GM10847 (cell line): ENCODE results near the gene TRPM4.

Experiments
- POLR2A ChIP-seq: IDR thresholded peaks from 2 replicates; pipeline ENCODE4 v1.6.1; 2011; ENCODE audit not compliant: insufficient read length; ENCODE audit errors: extremely low read depth

TRPM4 gene

DNA sequence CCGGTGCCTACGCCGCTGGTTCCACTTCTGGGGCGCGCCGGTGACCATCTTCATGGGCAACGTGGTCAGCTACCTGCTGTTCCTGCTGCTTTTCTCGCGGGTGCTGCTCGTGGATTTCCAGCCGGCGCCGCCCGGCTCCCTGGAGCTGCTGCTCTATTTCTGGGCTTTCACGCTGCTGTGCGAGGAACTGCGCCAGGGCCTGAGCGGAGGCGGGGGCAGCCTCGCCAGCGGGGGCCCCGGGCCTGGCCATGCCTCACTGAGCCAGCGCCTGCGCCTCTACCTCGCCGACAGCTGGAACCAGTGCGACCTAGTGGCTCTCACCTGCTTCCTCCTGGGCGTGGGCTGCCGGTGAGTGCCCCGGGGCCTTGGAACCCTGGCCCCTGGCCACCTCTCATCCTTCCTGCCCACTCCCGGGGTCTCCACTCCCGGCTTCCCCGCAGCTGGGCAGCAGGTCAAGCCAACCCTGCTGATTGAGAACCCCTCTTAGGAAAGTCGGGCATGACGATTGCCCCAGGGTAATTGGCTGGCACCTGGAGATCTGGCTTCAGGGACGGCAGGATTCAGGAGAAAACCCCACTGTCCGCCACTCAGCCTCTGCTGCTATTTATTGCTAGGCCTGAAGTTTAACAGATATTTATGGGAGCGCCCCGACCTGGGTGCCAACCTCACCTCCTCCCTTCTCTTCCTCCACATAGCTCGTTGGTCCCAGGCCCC, 39.1 kb downstream of the TRPM4 start:
- no peak for TF ChIP-seq POLR2A

GRCh38 chr19:49200238-49200862, 42.8 kb downstream of the TRPM4 start:
- TF ChIP-seq POLR2A = no peak

GRCh38 chr19:49201042-49201441, 43.5 kb downstream of the TRPM4 start:
- TF ChIP-seq POLR2A = no peak

GRCh38 chr19:49205114-49205513, 47.5 kb downstream of the TRPM4 start:
- no peak for TF ChIP-seq POLR2A

DNA sequence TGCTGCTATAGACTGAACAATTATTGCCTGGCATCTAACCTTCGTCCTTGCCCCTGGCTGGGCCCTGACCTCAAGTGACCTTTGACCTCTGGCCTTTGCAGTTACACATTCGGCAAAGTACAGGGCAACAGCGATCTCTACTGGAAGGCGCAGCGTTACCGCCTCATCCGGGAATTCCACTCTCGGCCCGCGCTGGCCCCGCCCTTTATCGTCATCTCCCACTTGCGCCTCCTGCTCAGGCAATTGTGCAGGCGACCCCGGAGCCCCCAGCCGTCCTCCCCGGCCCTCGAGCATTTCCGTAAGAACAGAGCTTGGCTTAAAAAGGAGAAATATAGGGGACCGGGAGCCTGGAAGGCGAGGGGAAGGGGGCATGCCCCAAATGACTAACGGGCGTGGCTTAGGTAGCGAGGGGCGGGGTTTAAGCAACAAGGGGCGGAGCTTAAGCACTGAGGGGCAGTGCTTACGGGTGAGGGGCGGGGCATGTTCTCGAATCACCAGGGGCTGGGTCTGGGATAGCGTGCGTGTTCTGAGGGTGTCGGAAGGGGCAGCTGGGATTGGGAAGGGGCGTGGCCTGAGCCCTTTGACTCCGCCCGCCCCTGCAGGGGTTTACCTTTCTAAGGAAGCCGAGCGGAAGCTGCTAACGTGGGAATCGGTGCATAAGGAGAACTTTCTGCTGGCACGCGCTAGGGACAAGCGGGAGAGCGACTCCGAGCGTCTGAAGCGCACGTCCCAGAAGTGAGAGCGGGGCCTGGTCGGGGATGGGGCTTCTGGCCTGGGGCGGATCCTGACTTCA, 52.7 kb downstream of the TRPM4 start:
- TF ChIP-seq POLR2A = no peak

GRCh38 chr19:49210901-49211451, 53.4 kb downstream of the TRPM4 start:
- TF ChIP-seq POLR2A = no peak

GRCh38 chr19:49212016-49212701, 54.6 kb downstream of the TRPM4 start:
- no peak for TF ChIP-seq POLR2A

- no peak for TF ChIP-seq POLR2A
These were observed 56.2 kb downstream of the TRPM4 start for GRCh38 chr19:49213791-49214190.

DNA sequence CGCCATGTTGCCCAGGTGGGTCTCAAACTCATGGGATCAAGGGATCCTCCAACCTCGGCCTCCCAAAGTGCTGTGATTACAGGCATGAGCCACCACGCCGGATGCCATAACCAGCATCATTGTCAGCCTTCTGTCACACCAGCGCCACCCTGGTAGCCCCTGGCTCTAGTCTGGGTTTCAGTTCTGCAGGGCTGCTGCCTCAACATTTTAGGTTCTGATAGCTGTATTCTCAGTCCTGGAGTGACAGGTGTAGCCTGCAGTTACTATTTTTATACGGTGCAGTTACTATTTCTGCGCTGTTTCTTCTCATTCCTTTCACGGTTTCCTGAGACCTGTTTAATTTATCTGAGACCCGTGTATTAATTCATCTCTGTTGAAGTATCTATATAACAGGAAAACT, 57.1 kb downstream of the TRPM4 start:
- TF ChIP-seq POLR2A = no peak

DNA sequence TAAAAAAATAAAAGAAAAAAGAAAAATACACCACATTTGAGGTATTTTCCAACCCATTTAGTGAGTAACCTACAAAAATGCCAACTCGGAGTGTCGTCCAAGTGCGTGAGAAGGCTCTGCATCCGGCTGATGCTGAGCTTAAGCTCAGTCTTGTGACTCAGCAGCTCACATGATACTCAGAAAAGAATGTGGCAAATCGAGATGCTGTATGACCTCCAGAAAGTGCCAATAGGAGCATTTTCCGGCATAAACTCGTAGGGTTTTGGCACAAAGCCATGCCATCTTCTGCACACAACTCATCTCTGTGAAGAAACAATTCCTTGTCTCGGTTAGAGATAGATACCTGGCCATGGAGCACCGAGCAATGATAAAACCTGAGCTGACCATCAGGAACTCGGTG, 58.5 kb downstream of the TRPM4 start:
- no peak for TF ChIP-seq POLR2A

GRCh38 chr19:49217382-49217781, 59.8 kb downstream of the TRPM4 start:
- TF ChIP-seq POLR2A = no peak

DNA sequence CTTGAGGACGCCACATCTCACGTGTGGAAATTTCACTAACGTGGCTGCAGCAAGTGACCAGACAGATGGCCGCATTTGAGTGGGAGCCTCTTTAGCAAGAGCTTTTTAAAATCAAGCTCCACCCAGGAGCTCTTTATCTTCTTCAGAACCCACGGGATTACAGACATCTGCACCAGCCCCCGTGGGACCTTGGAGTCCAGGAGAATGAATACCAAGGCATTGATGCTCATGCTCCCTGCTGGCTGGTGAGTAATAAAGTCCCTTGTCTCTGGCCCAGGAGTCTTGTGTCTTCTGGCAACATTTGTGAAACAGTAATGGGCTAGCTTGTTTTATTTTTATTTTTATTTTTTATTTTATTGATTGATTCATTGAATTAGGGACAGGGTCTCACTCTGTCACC, 64.4 kb downstream of the TRPM4 start:
- TF ChIP-seq POLR2A = no peak

DNA sequence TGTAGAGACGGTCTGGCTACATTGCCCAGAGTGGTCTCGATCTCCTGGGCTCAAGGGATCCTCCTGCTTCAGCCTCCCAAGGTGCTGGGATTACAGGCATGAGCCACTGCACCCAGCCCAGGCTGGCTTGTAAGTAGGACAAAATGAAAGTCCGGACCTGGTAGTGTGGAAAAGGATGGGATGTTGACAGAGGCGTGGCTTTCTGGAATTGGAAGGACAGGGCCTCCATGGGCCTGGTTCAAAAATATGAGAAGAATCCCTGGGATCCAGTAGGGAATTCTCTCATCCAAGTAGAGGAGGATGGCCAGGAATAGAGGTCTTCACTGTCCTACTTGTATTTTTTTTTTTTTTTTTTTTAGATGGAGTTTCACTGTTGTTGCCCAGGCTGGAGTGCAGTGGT, 64.9 kb downstream of the TRPM4 start:
- TF ChIP-seq POLR2A = no peak

GRCh38 chr19:49223472-49223871, 65.9 kb downstream of the TRPM4 start:
- TF ChIP-seq POLR2A = no peak

DNA sequence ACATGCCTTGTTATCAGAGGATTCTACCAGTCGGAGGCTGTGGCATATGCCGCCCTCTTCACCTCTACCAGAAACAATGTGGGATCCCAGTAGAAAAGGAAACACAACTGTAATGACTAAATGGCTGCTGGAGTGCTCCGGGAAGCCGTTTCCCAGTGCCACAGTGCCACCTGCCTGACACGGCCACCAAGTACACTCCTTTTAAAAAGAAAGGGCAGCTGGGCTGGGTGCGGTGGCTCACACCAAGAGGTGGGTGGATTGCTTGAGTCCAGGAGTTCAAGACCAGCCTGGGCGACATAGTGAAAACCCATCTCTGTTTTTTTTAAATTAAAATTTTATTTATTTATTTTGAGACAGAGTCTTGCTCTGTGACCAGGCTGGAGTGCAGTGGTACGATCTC, 67.3 kb downstream of the TRPM4 start:
- no peak for TF ChIP-seq POLR2A

GRCh38 chr19:49229416-49229815, 71.8 kb downstream of the TRPM4 start:
- TF ChIP-seq POLR2A = no peak

- TF ChIP-seq POLR2A = no peak
These were observed 73.8 kb downstream of the TRPM4 start for GRCh38 chr19:49231389-49231788.
